HG02759 (cell line): ENCODE data around the gene CMKLR1.

Experiments
- ATAC-seq: cut with Tn5 transposase; IDR thresholded peaks from one replicate; pipeline ENCODE4 v1.9.1; 2021; ENCODE audit warnings: mild to moderate bottlenecking, moderate library complexity; ENCODE audit not compliant: unreplicated experiment

The CMKLR1 gene

GRCh38 chr12:108363165-108363564 is 24.1 kb upstream of the CMKLR1 start:
- ATAC-seq: no peak

- no peak for ATAC-seq
These were observed 22.5 kb upstream of the CMKLR1 start for GRCh38 chr12:108361606-108362005.

GRCh38 chr12:108360487-108360886 is 21.4 kb upstream of the CMKLR1 start:
- peak; percentile 78 for ATAC-seq

- ATAC-seq: no peak
These were observed 20.9 kb upstream of the CMKLR1 start for GRCh38 chr12:108360057-108360456.

- ATAC-seq: no peak
These were observed 19.5 kb upstream of the CMKLR1 start for GRCh38 chr12:108358580-108358965.

GRCh38 chr12:108357834-108358579 is 18.9 kb upstream of the CMKLR1 start:
- no peak for ATAC-seq

GRCh38 chr12:108356835-108357806 is 18.0 kb upstream of the CMKLR1 start:
- no peak for ATAC-seq

GRCh38 chr12:108355069-108355468 is 16.0 kb upstream of the CMKLR1 start:
- ATAC-seq: no peak

- no peak for ATAC-seq
These were observed 13.5 kb upstream of the CMKLR1 start for GRCh38 chr12:108352591-108352990.

GRCh38 chr12:108350511-108350910 is 11.4 kb upstream of the CMKLR1 start:
- no peak for ATAC-seq

- no peak for ATAC-seq
These were observed 10.2 kb upstream of the CMKLR1 start for GRCh38 chr12:108349278-108349688.

- ATAC-seq: no peak
These were observed 9.7 kb upstream of the CMKLR1 start for GRCh38 chr12:108348842-108349241.

- ATAC-seq: no peak
These were observed 7.9 kb upstream of the CMKLR1 start for GRCh38 chr12:108346727-108347710.

- no peak for ATAC-seq
These were observed 6.9 kb upstream of the CMKLR1 start for GRCh38 chr12:108345716-108346633.

GRCh38 chr12:108342985-108343384 is 3.9 kb upstream of the CMKLR1 start:
- no peak for ATAC-seq

- ATAC-seq: no peak
These were observed 3.0 kb upstream of the CMKLR1 start for GRCh38 chr12:108341854-108342847.

- no peak for ATAC-seq
These were observed 2.2 kb upstream of the CMKLR1 start for GRCh38 chr12:108341356-108341755.

GRCh38 chr12:108340037-108340436 is 926 bp upstream of the CMKLR1 start:
- ATAC-seq: no peak
